NT2/D1 (cell line): ENCODE measurements around the gene IGFBPL1.

Experiments used
- SUZ12 ChIP-seq: IDR thresholded peaks from 2 replicates; pipeline ENCODE4 v1.6.1; 2011; ENCODE audit not compliant: insufficient read length, insufficient read depth; ENCODE audit errors: extremely low read depth
- ZNF274 ChIP-seq: IDR thresholded peaks from 2 replicates; pipeline ENCODE4 v1.6.1; 2011; ENCODE audit warnings: mild to moderate bottlenecking, low read depth, low read length

DNA sequence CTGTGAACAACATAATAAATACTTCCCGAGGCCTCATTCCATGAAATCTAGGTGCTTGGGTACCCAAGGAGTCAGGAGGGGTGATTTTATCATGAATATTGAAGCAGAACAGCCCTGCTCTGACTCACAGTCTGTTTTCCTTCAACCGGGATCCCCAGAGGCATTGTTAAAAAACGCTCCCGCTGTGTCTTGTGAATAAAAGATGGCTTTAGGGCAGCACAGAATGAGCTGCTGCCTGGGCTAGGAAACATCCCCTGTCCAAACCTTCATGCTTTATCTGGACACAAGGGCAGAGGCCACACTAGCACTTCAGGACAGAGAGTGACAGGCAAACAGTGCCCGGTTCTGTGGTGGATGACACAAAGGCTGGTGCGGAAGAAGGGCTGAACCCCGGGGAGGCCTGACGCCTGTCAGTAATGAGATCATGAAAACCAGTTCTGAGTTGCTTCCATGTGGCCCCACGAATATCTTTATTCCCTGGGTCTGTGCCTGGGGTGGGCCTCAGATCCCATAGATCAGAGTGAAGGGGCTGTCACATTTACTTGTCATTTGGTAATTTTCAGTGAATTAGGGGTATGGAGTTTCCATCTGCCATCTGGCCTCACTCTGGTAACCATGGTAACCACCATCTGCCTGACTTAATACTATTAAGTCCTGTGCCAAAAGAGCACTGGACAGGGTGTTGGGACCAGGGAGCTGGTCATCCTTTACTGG, 2.6 kb downstream of the IGFBPL1 start:
- TF ChIP-seq SUZ12 (no peak), ZNF274 (no peak)
